Mesothelial cell of epicardium (in vitro differentiated cells): Measurements from ENCODE around the gene SLC5A6. TPM values are rescaled to one million over a fixed set of nuclear protein-coding genes. Genes with fewer than 3 reads are reported as not detected.

Experiments used
- DNase-seq, 2 experiments: peaks; one replicate each; pipeline ENCODE4 v3.0.0; 2021; ENCODE audit warnings: low spot score in 2 of 2; ENCODE audit not compliant: unreplicated experiment in 2 of 2
- H3K27ac Mint-ChIP-seq: 2 replicates; pipeline ENCODE4 v1.8.0; 2021; ENCODE audit warnings: mixed read lengths
- H3K27me3 Mint-ChIP-seq: 2 replicates; pipeline ENCODE4 v1.8.0; 2021; ENCODE audit warnings: low read depth, mixed read lengths
- H3K36me3 Mint-ChIP-seq: 2 replicates; pipeline ENCODE4 v1.8.0; 2021; ENCODE audit warnings: mixed read lengths
- H3K4me1 Mint-ChIP-seq: 2 replicates; pipeline ENCODE4 v1.8.0; 2021; ENCODE audit warnings: mixed read lengths
- H3K4me3 Mint-ChIP-seq: 2 replicates; pipeline ENCODE4 v1.8.0; 2021; ENCODE audit warnings: mild to moderate bottlenecking, moderate library complexity, mixed read lengths
- H3K9me3 Mint-ChIP-seq: 2 replicates; pipeline ENCODE4 v1.8.0; 2021; ENCODE audit warnings: mixed read lengths
- total RNA-seq: library from RNA; stranded (reverse); gene quantifications from 3 replicates; pipeline ENCODE4 v1.2.1, GENCODE V29; 2021
- TF ChIP-seq, protein P1 (sequence below): fragments of 200-600 bp; sonication (generic); IDR thresholded peaks from one replicate; pipeline ENCODE4 v1.5.0; 2021; ENCODE audit warnings: antibody characterized with exemption; ENCODE audit not compliant: unreplicated experiment

SLC5A6 gene
- total RNA-seq, 1 donor from 2014 or later = 67.9 TPM

DNA sequence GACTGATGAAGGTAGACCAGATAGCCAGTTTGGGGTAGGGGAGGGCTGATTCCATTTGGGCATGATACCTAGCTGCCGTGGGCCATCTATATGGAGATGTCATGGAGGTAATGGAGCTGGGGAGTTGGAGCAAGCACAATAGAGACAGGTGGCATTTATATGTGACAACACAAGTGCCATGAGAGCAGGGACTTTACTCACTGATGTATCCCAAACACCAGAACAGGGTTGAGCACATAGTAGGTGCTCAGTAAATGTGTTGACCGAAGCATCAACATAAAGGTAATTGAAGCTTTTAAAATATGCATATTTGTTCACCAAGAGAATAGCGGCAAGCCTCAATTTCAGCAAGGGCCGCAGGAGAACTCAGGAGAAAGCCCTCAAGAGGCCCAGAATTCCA is 35.8 kb upstream of the SLC5A6 start:
- Mint-ChIP-seq H3K4me1 (peaks cover 7% of the 10 kb centered on the region), H3K27ac (no peak overlapping the region), H3K27me3 (peaks cover 19% of the 10 kb centered on the region), H3K36me3 (peaks cover 3% of the 10 kb centered on the region), H3K4me3 (no peak overlapping the region), H3K9me3 (no peaks in the 10 kb centered on the region)
- no peak for DNase-seq
- TF ChIP-seq, protein P1, sequence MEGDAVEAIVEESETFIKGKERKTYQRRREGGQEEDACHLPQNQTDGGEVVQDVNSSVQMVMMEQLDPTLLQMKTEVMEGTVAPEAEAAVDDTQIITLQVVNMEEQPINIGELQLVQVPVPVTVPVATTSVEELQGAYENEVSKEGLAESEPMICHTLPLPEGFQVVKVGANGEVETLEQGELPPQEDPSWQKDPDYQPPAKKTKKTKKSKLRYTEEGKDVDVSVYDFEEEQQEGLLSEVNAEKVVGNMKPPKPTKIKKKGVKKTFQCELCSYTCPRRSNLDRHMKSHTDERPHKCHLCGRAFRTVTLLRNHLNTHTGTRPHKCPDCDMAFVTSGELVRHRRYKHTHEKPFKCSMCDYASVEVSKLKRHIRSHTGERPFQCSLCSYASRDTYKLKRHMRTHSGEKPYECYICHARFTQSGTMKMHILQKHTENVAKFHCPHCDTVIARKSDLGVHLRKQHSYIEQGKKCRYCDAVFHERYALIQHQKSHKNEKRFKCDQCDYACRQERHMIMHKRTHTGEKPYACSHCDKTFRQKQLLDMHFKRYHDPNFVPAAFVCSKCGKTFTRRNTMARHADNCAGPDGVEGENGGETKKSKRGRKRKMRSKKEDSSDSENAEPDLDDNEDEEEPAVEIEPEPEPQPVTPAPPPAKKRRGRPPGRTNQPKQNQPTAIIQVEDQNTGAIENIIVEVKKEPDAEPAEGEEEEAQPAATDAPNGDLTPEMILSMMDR = no peak

DNA sequence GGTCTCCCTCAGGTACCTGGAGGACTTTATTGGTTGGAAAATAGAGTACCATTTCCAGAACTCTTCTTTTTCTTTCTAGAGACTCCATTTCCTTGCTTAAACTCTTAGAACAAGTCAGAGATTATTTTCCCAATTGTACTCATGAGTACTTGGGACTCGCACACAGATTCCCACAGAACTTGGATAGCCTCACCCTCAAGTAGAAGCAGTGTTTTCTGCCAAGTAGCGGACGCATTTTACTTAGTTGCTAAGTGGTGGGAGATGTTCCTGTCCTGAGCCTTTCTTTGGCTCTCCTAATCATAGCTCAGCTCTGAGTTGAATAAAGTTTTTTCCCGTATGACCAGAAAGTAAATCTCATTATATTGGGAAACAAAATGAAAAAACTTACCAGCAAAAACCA is 33.6 kb upstream of the SLC5A6 start:
- TF ChIP-seq, protein P1 = no peak
- H3K36me3 Mint-ChIP-seq = peaks cover 9% of the 10 kb centered on the region
- H3K27ac Mint-ChIP-seq = no peak overlapping the region
- no peaks in the 10 kb centered on the region for H3K9me3 Mint-ChIP-seq
- peaks cover 13% of the 10 kb centered on the region for H3K27me3 Mint-ChIP-seq
- H3K4me3 Mint-ChIP-seq = no peak overlapping the region
- peaks cover 7% of the 10 kb centered on the region for H3K4me1 Mint-ChIP-seq
- no peak for DNase-seq

DNA sequence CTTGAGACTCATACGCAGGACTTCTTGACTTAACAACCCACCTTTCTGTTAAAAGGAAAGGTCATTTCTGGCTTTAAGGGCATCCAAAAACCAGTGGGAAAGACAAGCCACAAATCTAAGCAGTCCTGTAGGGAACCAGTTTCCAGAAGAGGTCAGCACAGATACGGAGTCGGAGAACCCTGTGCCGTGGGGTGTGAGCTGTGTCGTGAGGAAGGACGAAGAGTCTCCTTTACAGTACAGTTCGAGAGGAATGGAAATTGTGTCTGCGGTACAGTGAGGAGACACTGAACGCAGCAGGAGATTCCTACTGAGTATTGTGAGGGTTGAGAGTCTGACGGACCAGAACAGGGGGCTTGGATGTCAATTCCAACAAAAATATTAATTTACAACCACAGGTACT is 33.0 kb upstream of the SLC5A6 start:
- Mint-ChIP-seq H3K36me3 (peaks cover 13% of the 10 kb centered on the region), H3K4me3 (no peak overlapping the region), H3K27me3 (peaks cover 11% of the 10 kb centered on the region), H3K4me1 (peaks cover 5% of the 10 kb centered on the region), H3K27ac (no peak overlapping the region), H3K9me3 (no peaks in the 10 kb centered on the region)
- no peak for DNase-seq
- TF ChIP-seq, protein P1 = no peak

DNA sequence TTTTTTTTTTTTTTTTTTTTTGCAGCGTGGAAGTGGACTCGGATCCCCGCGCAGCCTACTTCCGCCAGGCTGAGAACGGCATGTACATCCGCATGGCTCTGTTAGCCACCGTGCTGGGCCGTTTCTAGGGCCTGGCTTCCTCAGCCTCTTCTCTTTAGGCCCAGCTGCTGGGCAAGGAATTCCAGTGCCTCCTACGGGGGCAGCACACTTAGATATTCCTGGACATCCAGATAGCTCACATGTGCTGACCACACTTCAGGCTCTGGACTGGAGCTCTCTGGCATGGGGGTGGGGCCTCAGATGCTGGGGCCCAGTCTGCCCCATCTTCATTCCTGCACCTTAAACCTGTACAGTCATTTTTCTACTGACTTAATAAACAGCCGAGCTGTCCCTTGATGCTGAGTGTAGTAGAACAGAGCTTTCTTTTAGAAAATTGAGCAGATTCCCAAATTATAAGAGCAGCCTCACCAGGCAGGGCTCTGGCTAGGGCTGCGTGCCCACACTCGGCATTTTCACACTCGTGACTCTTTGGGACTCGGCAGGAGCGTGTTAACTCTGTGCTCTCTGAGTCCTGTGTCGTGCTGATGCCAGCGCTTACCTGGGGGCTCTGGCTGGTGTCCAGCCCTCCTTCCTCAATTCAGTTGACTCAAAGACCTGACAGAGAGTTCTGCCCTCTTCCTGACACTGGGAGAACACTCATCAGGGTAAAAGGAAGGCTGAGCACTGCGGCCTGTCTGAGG is 31.5 kb upstream of the SLC5A6 start:
- H3K9me3 Mint-ChIP-seq = no peaks in the 10 kb centered on the region
- TF ChIP-seq, protein P1 = no peak
- H3K27ac Mint-ChIP-seq = no peak overlapping the region
- DNase-seq = no peak
- H3K36me3 Mint-ChIP-seq = peaks cover 19% of the 10 kb centered on the region
- H3K4me1 Mint-ChIP-seq = peaks cover 1% of the 10 kb centered on the region
- H3K27me3 Mint-ChIP-seq = peaks cover 11% of the 10 kb centered on the region
- no peak overlapping the region for H3K4me3 Mint-ChIP-seq

DNA sequence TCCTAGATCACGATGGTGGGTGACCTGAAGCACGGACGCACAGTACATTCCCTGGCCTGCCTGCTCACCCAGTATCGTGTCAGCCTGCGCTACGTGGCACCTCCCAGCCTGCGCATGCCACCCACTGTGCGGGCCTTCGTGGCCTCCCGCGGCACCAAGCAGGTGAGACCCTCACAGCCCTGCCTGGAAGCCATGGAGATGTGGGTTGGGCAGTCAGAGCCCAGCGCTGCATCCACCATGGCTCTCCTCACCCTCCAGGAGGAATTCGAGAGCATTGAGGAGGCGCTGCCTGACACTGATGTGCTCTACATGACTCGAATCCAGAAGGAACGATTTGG is 30.5 kb upstream of the SLC5A6 start:
- H3K4me1 Mint-ChIP-seq = no peaks in the 10 kb centered on the region
- H3K36me3 Mint-ChIP-seq = peaks cover 23% of the 10 kb centered on the region
- no peak for DNase-seq
- TF ChIP-seq, protein P1 = no peak
- H3K27me3 Mint-ChIP-seq = peaks cover 1% of the 10 kb centered on the region
- H3K9me3 Mint-ChIP-seq = no peaks in the 10 kb centered on the region
- H3K27ac Mint-ChIP-seq = no peak overlapping the region
- H3K4me3 Mint-ChIP-seq = no peak overlapping the region
